Measurements from ENCODE around the gene SALL3. TPM values are rescaled to one million over a fixed set of nuclear protein-coding genes. Genes with fewer than 3 reads are reported as not detected.

SALL3 gene
- total and polyA plus RNA-seq, 2 of the 8 experiments (the other 6 are each of a cell fraction or from before 2014, with no cell fraction given) = 10.5 to 46.4 TPM

DNA sequence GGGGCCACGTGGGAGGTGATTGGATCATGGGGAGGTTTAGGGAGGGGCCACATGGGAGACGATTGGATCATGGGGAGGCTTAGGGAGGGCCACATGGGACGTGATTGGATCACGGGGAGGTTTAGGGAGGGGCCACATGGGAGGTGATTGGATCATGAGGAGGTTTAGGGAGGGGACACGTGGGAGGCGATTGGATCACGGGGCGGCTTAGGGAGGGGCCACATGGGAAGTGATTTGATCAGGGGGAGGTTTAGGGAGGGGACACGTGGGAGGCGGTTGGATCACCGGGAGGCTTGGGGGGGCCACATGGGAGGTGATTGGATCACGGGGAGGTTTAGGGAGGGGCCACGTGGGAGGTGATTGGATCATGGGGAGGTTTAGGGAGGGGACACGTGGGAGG lies 22.5 kb upstream of the SALL3 start:
- no peak overlapping the region for H3K4ac ChIP-seq (replicated peaks; ENCODE audit: insufficient read length, low read depth, low read length)
- H3K27ac ChIP-seq (ENCODE audit: low read depth, low read length) = no peak overlapping the region
- 94% methylated on average over 9 of the region's 14 CpGs; no CpG with 5 or more reads in 1 of the 2 experiments for WGBS, 2 experiments (ENCODE audit: extremely low coverage in 1 of 2, insufficient coverage in 1 of 2, insufficient read length in 1 of 2, insufficient replicate concordance in 2 of 2, low coverage in 1 of 2, low lambda C conversion rate in 2 of 2, missing lambda C conversion rate in 1 of 2)
- TF ChIP-seq SP1 (IDR thresholded peaks at IDR 0.05; ENCODE audit: low read depth, low read length) (no peak), CBX5 (IDR thresholded peaks at IDR 0.05; ENCODE audit: low read depth, low read length) (no peak), YY1 (IDR thresholded peaks at IDR 0.05; ENCODE audit: low read depth, low read length) (no peak), SP2 (IDR thresholded peaks at IDR 0.05; ENCODE audit: low read length) (no peak), CTBP2 (IDR thresholded peaks at IDR 0.05; ENCODE audit: borderline replicate concordance, insufficient read depth, insufficient read length, low read length) (no peak), SUZ12 (IDR thresholded peaks at IDR 0.05; ENCODE audit: low read length) (no peak), TEAD4 (IDR thresholded peaks at IDR 0.05; ENCODE audit: low read depth, low read length) (no peak), CBX8 (IDR thresholded peaks at IDR 0.05; ENCODE audit: borderline replicate concordance, low read depth, low read length) (no peak), HDAC6 (IDR thresholded peaks at IDR 0.05; ENCODE audit: low read depth, low read length) (no peak), NANOG (IDR thresholded peaks at IDR 0.05; ENCODE audit: insufficient read depth, low read depth, low read length, poor library complexity, severe bottlenecking) (no peak), EZH2 (IDR thresholded peaks at IDR 0.05; ENCODE audit: low read depth, low read length, severe bottlenecking) (no peak), RBBP5 (IDR thresholded peaks at IDR 0.05; ENCODE audit: borderline replicate concordance, low read depth, low read length) (no peak), SP4 (IDR thresholded peaks at IDR 0.05; ENCODE audit: low read length) (no peak), BRCA1 (IDR thresholded peaks at IDR 0.05; ENCODE audit: low read depth, low read length) (no peak), CHD2 (IDR thresholded peaks at IDR 0.05; ENCODE audit: low read length) (no peak), RXRA (IDR thresholded peaks at IDR 0.05; ENCODE audit: insufficient read depth, low read depth, low read length) (no peak)

More for the DNA sequence above, 22.5 kb upstream of the SALL3 start:
- Histone ChIP-seq H3K23ac (ENCODE audit: insufficient read length) (no peak overlapping the region), H2BK20ac (ENCODE audit: low read length) (no peak overlapping the region), H3K4me2 (ENCODE audit: insufficient read depth in 1 of 2, low read depth in 2 of 2, low read length in 2 of 2) (no peak overlapping the region), H4K91ac (replicated peaks; ENCODE audit: insufficient read length, low read length) (no peak overlapping the region), H3K14ac (ENCODE audit: insufficient read length) (no peak overlapping the region), H4K5ac (ENCODE audit: insufficient read length, low read depth, low read length) (no peak overlapping the region), H3K27me3 (replicated peaks in 1 of 4; ENCODE audit: control insufficient read depth in 3 of 4, extremely low read depth in 1 of 4, insufficient read depth in 3 of 4, low read length in 3 of 4) (no peaks in the 10 kb centered on the region), H3K9me3 (ENCODE audit: insufficient read depth in 2 of 2, low read depth in 1 of 2, low read length in 1 of 2) (peaks cover 0 to 4% of the 10 kb centered on the region in 2 experiments; a peak in 2 of 4 replicates), H2BK5ac (ENCODE audit: low read depth, low read length) (no peak overlapping the region), H3K79me1 (ENCODE audit: low read depth, low read length) (no peaks in the 10 kb centered on the region), H2BK12ac (ENCODE audit: low read depth, low read length) (no peak overlapping the region), H4K20me1 (replicated peaks in 1 of 2; ENCODE audit: control insufficient read depth in 1 of 2, insufficient read depth in 2 of 2, low read length in 2 of 2) (peaks cover 0 to 5% of the 10 kb centered on the region in 2 experiments), H2BK15ac (ENCODE audit: low read length) (no peak overlapping the region), H3K79me2 (ENCODE audit: control insufficient read depth in 1 of 2, insufficient read depth in 2 of 2, low read length in 2 of 2) (0 out of 4 replicates have a peak, but pooled peaks cover 0 to 3% of the 10 kb centered on the region in 2 experiments), H3K18ac (ENCODE audit: extremely low read depth, low read length) (no peak overlapping the region), H4K8ac (ENCODE audit: extremely low read depth, insufficient read depth, low read length) (no peak overlapping the region), H3K9ac (replicated peaks in 1 of 4; ENCODE audit: extremely low read depth in 1 of 4, low read depth in 3 of 4, low read length in 3 of 4) (no peak overlapping the region), H3K4me1 (replicated peaks in 1 of 4; ENCODE audit: control insufficient read depth in 3 of 4, insufficient read depth in 4 of 4, low read length in 3 of 4) (no peaks in the 10 kb centered on the region), H2BK120ac (replicated peaks; ENCODE audit: low read depth, low read length) (no peak overlapping the region), H3K56ac (replicated peaks; ENCODE audit: insufficient read length, low read depth, low read length) (no peak overlapping the region), H3K23me2 (ENCODE audit: low read depth, low read length) (peaks cover 6% of the 10 kb centered on the region), H3K36me3 (ENCODE audit: control insufficient read depth in 2 of 4, insufficient read depth in 4 of 4, low read length in 3 of 4) (peaks cover 0 to 3% (median 0%) of the 10 kb centered on the region in 4 experiments; a peak in 1 of 8 replicates), H2AK5ac (ENCODE audit: low read depth, low read length) (no peak overlapping the region), H3K4me3 (ENCODE audit: extremely low read depth in 1 of 4, insufficient read depth in 2 of 4, low read depth in 3 of 4, low read length in 4 of 4) (no peak overlapping the region), H2AFZ (ENCODE audit: low read length) (no peak overlapping the region)
- FAIRE-seq = no peak
- POLR2A ChIA-PET (ENCODE audit: partially characterized antibody) = no interaction called here
- CTCF ChIA-PET (ENCODE audit: partially characterized antibody) = no interaction called here
- no peak for DNase-seq (ENCODE audit: low read depth in 1 of 2, low spot score in 2 of 2)

Measured in H1 (cell line).